HG02623 (cell line): ENCODE measurements around the gene NBPF26.
"Not testable (repeated sequence)": the region's sequence is repeated elsewhere in the genome, so short reads cannot be mapped to it uniquely, and the experiment has no call there.

Experiments used
- ATAC-seq: cut with Tn5 transposase; IDR thresholded peaks from one replicate; pipeline ENCODE4 v1.9.1; 2021; ENCODE audit warnings: moderate library complexity; ENCODE audit not compliant: unreplicated experiment

The NBPF26 gene

DNA sequence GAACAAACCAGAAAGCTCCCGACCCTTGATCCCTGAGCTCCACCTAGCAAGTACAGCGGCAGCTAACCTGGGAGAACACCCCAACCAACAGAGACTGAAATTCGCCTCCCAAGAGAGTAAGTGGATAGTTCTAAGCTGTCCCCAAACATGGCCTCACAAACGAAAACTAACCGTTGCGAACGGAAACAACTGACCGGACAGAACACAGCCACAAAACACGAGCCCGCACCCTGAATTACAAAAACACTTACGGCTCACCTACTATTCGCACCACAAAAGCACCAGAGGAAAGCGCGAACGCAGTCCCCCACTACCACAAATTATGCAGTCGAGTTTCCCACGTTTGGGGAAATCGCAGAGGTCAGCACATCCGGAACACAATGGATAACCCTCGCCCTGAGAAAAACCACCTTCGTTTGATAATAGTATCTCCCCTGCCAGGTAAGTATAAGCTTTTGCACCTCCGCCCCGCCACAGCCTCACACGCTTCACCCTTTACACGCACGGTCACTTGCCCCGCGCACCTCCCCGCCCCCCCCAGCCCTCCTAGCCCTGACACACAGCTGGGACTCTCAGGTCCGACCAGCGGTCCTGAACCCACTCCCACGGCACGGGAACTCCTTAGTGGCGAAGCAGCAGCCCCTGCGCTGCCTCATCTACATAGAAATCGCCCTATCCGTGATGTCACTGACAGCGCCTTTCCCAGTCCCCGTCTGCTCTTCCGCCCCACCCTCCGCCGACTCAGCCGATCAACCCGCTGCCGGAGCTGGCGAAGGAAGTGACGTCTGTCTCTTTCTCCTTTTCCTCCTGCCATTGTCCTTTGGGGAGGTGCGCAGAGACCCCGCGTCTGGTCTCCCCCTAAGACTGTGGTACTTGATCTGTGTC is 127.0 kb downstream of the NBPF26 start:
- peak; percentile 73 for ATAC-seq

- ATAC-seq: not testable (repeated sequence)
Measured at GRCh38 chr1:120858144-120858543, 134.4 kb downstream of the NBPF26 start.

GRCh38 chr1:120859615-120860234 is 136.0 kb downstream of the NBPF26 start:
- ATAC-seq: not testable (repeated sequence)

- ATAC-seq: not testable (repeated sequence)
Measured at GRCh38 chr1:120878206-120878605, 154.5 kb downstream of the NBPF26 start.

GRCh38 chr1:120880056-120880455 is 156.3 kb downstream of the NBPF26 start:
- not testable (repeated sequence) for ATAC-seq

GRCh38 chr1:120881934-120882333 is 158.2 kb downstream of the NBPF26 start:
- ATAC-seq: not testable (repeated sequence)
